LHCN-M2 (cell line): ENCODE measurements around the gene SEMA5A. TPM values are rescaled to one million over a fixed set of nuclear protein-coding genes. Genes with fewer than 3 reads are reported as not detected.

ENCODE experiments used
- DNase-seq: peaks from one replicate; pipeline ENCODE4 v3.0.0-alpha.2; 2012; ENCODE audit warnings: low read depth
- total RNA-seq: library from RNA; depleted of rRNA; stranded (reverse); fragments of >200 nt; gene quantifications from 2 replicates; pipeline ENCODE4 v1.2.3, GENCODE V29; 2014

SEMA5A gene
- total RNA-seq, 1 experiment from 2014 or later = 11.4 TPM

- DNase-seq = no peak
Observed at GRCh38 chr5:9477537-9477936, 68.3 kb downstream of the SEMA5A start.

GRCh38 chr5:9474219-9475002 lies 71.5 kb downstream of the SEMA5A start:
- DNase-seq = no peak

- no peak for DNase-seq
Observed at GRCh38 chr5:9473624-9474023, 72.3 kb downstream of the SEMA5A start.

- DNase-seq = no peak
Observed at GRCh38 chr5:9470410-9470809, 75.5 kb downstream of the SEMA5A start.

GRCh38 chr5:9468060-9468388 lies 77.9 kb downstream of the SEMA5A start:
- peak; percentile 93 for DNase-seq

GRCh38 chr5:9467199-9468059 lies 78.4 kb downstream of the SEMA5A start:
- DNase-seq = no peak

GRCh38 chr5:9466697-9467096 lies 79.2 kb downstream of the SEMA5A start:
- no peak for DNase-seq

- no peak for DNase-seq
Observed at GRCh38 chr5:9464478-9464877, 81.4 kb downstream of the SEMA5A start.

- no peak for DNase-seq
Observed at GRCh38 chr5:9462109-9462508, 83.8 kb downstream of the SEMA5A start.

- no peak for DNase-seq
Observed at GRCh38 chr5:9460885-9461645, 84.8 kb downstream of the SEMA5A start.

GRCh38 chr5:9456435-9457042 lies 89.3 kb downstream of the SEMA5A start:
- peak; percentile 96 for DNase-seq

- no peak for DNase-seq
Observed at GRCh38 chr5:9455826-9456434, 89.9 kb downstream of the SEMA5A start.

- no peak for DNase-seq
Observed at GRCh38 chr5:9454491-9454890, 91.4 kb downstream of the SEMA5A start.

GRCh38 chr5:9454012-9454481 lies 91.8 kb downstream of the SEMA5A start:
- DNase-seq = no peak

GRCh38 chr5:9453480-9454011 lies 92.3 kb downstream of the SEMA5A start:
- DNase-seq = no peak

GRCh38 chr5:9452181-9452580 lies 93.7 kb downstream of the SEMA5A start:
- no peak for DNase-seq

GRCh38 chr5:9451037-9451436 lies 94.8 kb downstream of the SEMA5A start:
- no peak for DNase-seq

- peak; percentile 94 for DNase-seq
Observed at GRCh38 chr5:9447691-9448090, 98.2 kb downstream of the SEMA5A start.

- no peak for DNase-seq
Observed at GRCh38 chr5:9445826-9446388, 100.0 kb downstream of the SEMA5A start.

- no peak for DNase-seq
Observed at GRCh38 chr5:9444346-9444745, 101.5 kb downstream of the SEMA5A start.

GRCh38 chr5:9441610-9442009 lies 104.3 kb downstream of the SEMA5A start:
- DNase-seq = no peak
